Measurements from ENCODE around the gene LAMA2.

LAMA2 gene

GRCh38 chr6:129543981-129544380 is 661.0 kb downstream of the LAMA2 start:
- DNase-seq, result no peak

GRCh38 chr6:129544892-129545612 is 662.1 kb downstream of the LAMA2 start:
- DNase-seq, result no peak

GRCh38 chr6:129546702-129547101 is 663.8 kb downstream of the LAMA2 start:
- no peak for DNase-seq

GRCh38 chr6:129551486-129551885 is 668.5 kb downstream of the LAMA2 start:
- DNase-seq, result no peak

- no peak for DNase-seq
These were observed 669.5 kb downstream of the LAMA2 start for GRCh38 chr6:129552413-129552812.

- no peak for DNase-seq
These were observed 672.4 kb downstream of the LAMA2 start for GRCh38 chr6:129555206-129555832.

GRCh38 chr6:129558248-129558647 is 675.3 kb downstream of the LAMA2 start:
- DNase-seq, result no peak

- DNase-seq, result no peak
These were observed 682.4 kb downstream of the LAMA2 start for GRCh38 chr6:129565366-129565765.

- no peak for DNase-seq
These were observed 682.9 kb downstream of the LAMA2 start for GRCh38 chr6:129565811-129566210.
